ENCODE data around the gene DVL1. TPM values are rescaled to one million over a fixed set of nuclear protein-coding genes. Genes with fewer than 3 reads are reported as not detected.

The DVL1 gene
- total RNA-seq, 1 experiment from 2014 or later = 71.0 TPM

GRCh38 chr1:1330366-1331067, 18.7 kb downstream of the DVL1 start:
- no peak overlapping the region; the same call in 1 of the 2 replicates for H3K14ac ChIP-seq (ENCODE audit: insufficient read depth, low read length)
- WGBS (ENCODE audit: extremely low coverage, insufficient read length, low lambda C conversion rate) = no CpG with 5 or more reads among the region's 15 CpGs
- no peak overlapping the region for H4K8ac ChIP-seq (replicated peaks; ENCODE audit: insufficient read length, low read depth, low read length)
- H2BK120ac ChIP-seq (ENCODE audit: low read depth, low read length, poor library complexity, severe bottlenecking) = no peak overlapping the region
- no peak overlapping the region for H3K4me3 Mint-ChIP-seq
- H3K4me2 ChIP-seq (ENCODE audit: insufficient read depth, insufficient read length, low read length) = no peak overlapping the region
- H4K5ac ChIP-seq (ENCODE audit: insufficient read length, low read depth, low read length) = no peak overlapping the region
- H2BK15ac ChIP-seq (ENCODE audit: low read depth, low read length) = no peak overlapping the region
- no peaks in the 10 kb centered on the region for H4K20me1 ChIP-seq (ENCODE audit: control insufficient read depth, insufficient read depth, insufficient read length)
- H3K23ac ChIP-seq (ENCODE audit: insufficient read length, low read depth, low read length) = no peak overlapping the region
- no peak overlapping the region for H3K27ac Mint-ChIP-seq
- peaks cover 0 to 2% (median 2%) of the 10 kb centered on the region in 3 experiments; a peak in 4 of 7 replicates for H3K36me3 Mint-ChIP-seq (ENCODE audit: insufficient read depth in 1 of 3, low read depth in 3 of 3)
- H3K18ac ChIP-seq (ENCODE audit: insufficient read length, low read depth, low read length) = no peak overlapping the region
- H3K56ac ChIP-seq (ENCODE audit: insufficient read length, low read depth, low read length) = no peak overlapping the region
- no peak overlapping the region for H2AFZ ChIP-seq (ENCODE audit: low read length)
- no peaks in the 10 kb centered on the region for H3K23me2 ChIP-seq (ENCODE audit: insufficient read length, low read depth, low read length, poor library complexity, severe bottlenecking)
- H3K79me2 ChIP-seq (ENCODE audit: insufficient read depth, low read length) = no peaks in the 10 kb centered on the region; the same call in 1 of the 2 replicates
- no peak overlapping the region for H2BK12ac ChIP-seq (ENCODE audit: insufficient read length, low read depth, low read length)
- H3T11ph ChIP-seq (ENCODE audit: low read length) = no peak overlapping the region
- H3K27me3 Mint-ChIP-seq (ENCODE audit: low read depth) = peaks cover 1% of the 10 kb centered on the region; the same call in 1 of the 2 replicates
- H4K91ac ChIP-seq (ENCODE audit: insufficient read length, low read depth, low read length) = no peak overlapping the region
- H3K4me1 Mint-ChIP-seq = no peaks in the 10 kb centered on the region
- no peak overlapping the region for H3K4ac ChIP-seq (ENCODE audit: low read depth, low read length)
- no peaks in the 10 kb centered on the region for H3K9me3 Mint-ChIP-seq
- no peak overlapping the region for H3K9ac ChIP-seq (ENCODE audit: extremely low read depth, insufficient read length, low read length)
- H3K4me1 ChIP-seq (ENCODE audit: insufficient read depth, low read length) = no peaks in the 10 kb centered on the region
- H3K27me3 ChIP-seq (ENCODE audit: insufficient read depth, low read length) = no peaks in the 10 kb centered on the region
- no peak overlapping the region for H2AK5ac ChIP-seq (ENCODE audit: insufficient read length, low read length)
- TF ChIP-seq CTCF (conservative IDR thresholded peaks at IDR 0.05) = no peak
- DNase-seq = no peak
- H3K79me1 ChIP-seq (ENCODE audit: insufficient read depth, low read depth, low read length, poor library complexity, severe bottlenecking) = no peaks in the 10 kb centered on the region
- H3K9me3 ChIP-seq (ENCODE audit: control insufficient read depth, low read depth, low read length) = no peaks in the 10 kb centered on the region
- H3K27ac ChIP-seq (ENCODE audit: insufficient read length, low read depth, low read length) = no peak overlapping the region
- no peak overlapping the region for H2BK5ac ChIP-seq (ENCODE audit: insufficient read length, low read length)
- no peak overlapping the region for H2BK20ac ChIP-seq (ENCODE audit: low read depth, low read length, poor library complexity, severe bottlenecking)
